Natural killer cell (primary cell): ENCODE measurements around the gene SPATA3. TPM values are rescaled to one million over a fixed set of nuclear protein-coding genes. Genes with fewer than 3 reads are reported as not detected.

ENCODE experiments used
- ATAC-seq, 3 donors: fragments of 150-1000 bp in 2 of 3; fragments of 200-7000 bp in 1 of 3; cut with Tn5 transposase; 1 replicate in 1 of 3; 2 replicates in 2 of 3; pipeline ENCODE4 v1.10.0; 2021; ENCODE audit warnings: mild to moderate bottlenecking in 2 of 3, moderate library complexity in 2 of 3
- DNase-seq, 2 donors: peaks; one replicate each; pipeline versions ENCODE4 v3.0.0 to v3.0.0-alpha.2; 2013 to 2021; ENCODE audit warnings: mixed read lengths in 1 of 2
- H3K27ac ChIP-seq: one replicate; pipeline ENCODE4 v1.5.1; 2013; ENCODE audit warnings: mild to moderate bottlenecking, low read length
- H3K27me3 ChIP-seq: one replicate; pipeline ENCODE4 v1.6.1; 2013; ENCODE audit warnings: low read length; ENCODE audit not compliant: control insufficient read depth, insufficient read depth
- H3K36me3 ChIP-seq: one replicate; pipeline ENCODE4 v1.6.1; 2013; ENCODE audit warnings: low read length; ENCODE audit not compliant: control insufficient read depth, insufficient read depth
- H3K4me1 ChIP-seq: one replicate; pipeline ENCODE4 v1.6.1; 2013; ENCODE audit warnings: low read length; ENCODE audit not compliant: control insufficient read depth, insufficient read depth
- H3K4me3 ChIP-seq: one replicate; pipeline ENCODE4 v1.5.1; 2013; ENCODE audit warnings: low read length
- H3K9me3 ChIP-seq: one replicate; pipeline ENCODE4 v1.6.1; 2013; ENCODE audit warnings: low read length; ENCODE audit not compliant: control insufficient read depth, insufficient read depth
- H3K27ac Mint-ChIP-seq, 2 donors: one replicate each; pipeline ENCODE4 v1.8.0; 2022; ENCODE audit warnings: mild to moderate bottlenecking in 2 of 2, mixed read lengths in 2 of 2, moderate library complexity in 1 of 2
- H3K27me3 Mint-ChIP-seq, 2 donors: one replicate each; pipeline ENCODE4 v1.8.0; 2022; ENCODE audit warnings: low read depth in 2 of 2, mixed read lengths in 2 of 2
- H3K36me3 Mint-ChIP-seq: one replicate; pipeline ENCODE4 v1.8.0; 2022; ENCODE audit warnings: mixed read lengths
- H3K4me1 Mint-ChIP-seq, 2 donors: one replicate each; pipeline ENCODE4 v1.8.0; 2022; ENCODE audit warnings: mixed read lengths in 2 of 2
- H3K4me3 Mint-ChIP-seq: one replicate; pipeline ENCODE4 v1.8.0; 2022; ENCODE audit warnings: mild to moderate bottlenecking, moderate library complexity, mixed read lengths
- H3K9me3 Mint-ChIP-seq, 2 donors: one replicate each; pipeline ENCODE4 v1.8.0; 2022; ENCODE audit warnings: mixed read lengths in 2 of 2
- WGBS: methylation state at CpG from one replicate; pipeline ENCODE4 v1.1.7; 2013; ENCODE audit warnings: missing lambda C conversion rate; ENCODE audit not compliant: insufficient coverage; 5-methylcytosine and 5-hydroxymethylcytosine counted together
- intact Hi-C: fragments of 100-400 bp; cut with micrococcal nuclease; formaldehyde crosslinking; loops from one replicate; pipeline ENCODE4 v1.14.2; 2022
- total RNA-seq, 4 donors: library from RNA; stranded (reverse); fragments of 120-200 nt in 1 of 4; gene quantifications; one replicate each; pipeline versions ENCODE4 v1.2.3 to v1.2.4, GENCODE V29; 2013 to 2022
- TF ChIP-seq, protein P1 (sequence below): fragments of 200-600 bp; IDR thresholded peaks from one replicate; pipeline ENCODE4 v1.8.0; 2022; ENCODE audit warnings: antibody characterized with exemption

The SPATA3 gene
- total RNA-seq, 3 donors from 2014 or later (not counting 1 experiment from before 2014, with no cell fraction given) = not detected

DNA sequence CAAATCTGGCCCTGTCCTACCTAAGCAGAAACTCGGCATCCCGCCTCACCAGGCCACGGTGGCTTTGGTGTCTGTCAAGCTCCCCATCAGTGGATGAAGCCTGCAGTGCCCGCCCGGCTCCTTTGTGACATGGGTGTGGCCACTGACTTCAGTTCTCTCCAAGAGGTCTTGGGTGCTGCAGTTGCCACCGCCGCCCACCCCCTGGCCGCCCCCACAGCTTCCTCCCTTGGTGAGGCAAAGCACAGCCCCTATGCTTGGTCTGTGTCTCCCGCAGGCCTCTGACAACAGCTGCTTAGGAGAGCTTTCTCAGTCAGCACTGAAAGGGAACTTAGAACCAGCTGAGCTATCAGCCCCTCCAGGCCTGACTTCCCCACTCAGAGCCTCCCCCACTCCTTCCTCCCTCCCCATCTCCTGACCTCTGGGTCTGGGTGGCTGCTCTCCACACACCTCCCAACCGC lies 48.0 kb upstream of the SPATA3 start:
- Histone ChIP-seq H3K27me3 (no peaks in the 10 kb centered on the region), H3K36me3 (no peaks in the 10 kb centered on the region), H3K4me1 (peaks cover 20% of the 10 kb centered on the region), H3K9me3 (no peaks in the 10 kb centered on the region), H3K4me3 (no peak overlapping the region), H3K27ac (no peak overlapping the region)
- H3K27me3 Mint-ChIP-seq = peaks cover 13 to 15% of the 10 kb centered on the region in 2 donors
- H3K4me1 Mint-ChIP-seq = peaks cover 7 to 21% of the 10 kb centered on the region in 2 donors
- TF ChIP-seq, protein P1, sequence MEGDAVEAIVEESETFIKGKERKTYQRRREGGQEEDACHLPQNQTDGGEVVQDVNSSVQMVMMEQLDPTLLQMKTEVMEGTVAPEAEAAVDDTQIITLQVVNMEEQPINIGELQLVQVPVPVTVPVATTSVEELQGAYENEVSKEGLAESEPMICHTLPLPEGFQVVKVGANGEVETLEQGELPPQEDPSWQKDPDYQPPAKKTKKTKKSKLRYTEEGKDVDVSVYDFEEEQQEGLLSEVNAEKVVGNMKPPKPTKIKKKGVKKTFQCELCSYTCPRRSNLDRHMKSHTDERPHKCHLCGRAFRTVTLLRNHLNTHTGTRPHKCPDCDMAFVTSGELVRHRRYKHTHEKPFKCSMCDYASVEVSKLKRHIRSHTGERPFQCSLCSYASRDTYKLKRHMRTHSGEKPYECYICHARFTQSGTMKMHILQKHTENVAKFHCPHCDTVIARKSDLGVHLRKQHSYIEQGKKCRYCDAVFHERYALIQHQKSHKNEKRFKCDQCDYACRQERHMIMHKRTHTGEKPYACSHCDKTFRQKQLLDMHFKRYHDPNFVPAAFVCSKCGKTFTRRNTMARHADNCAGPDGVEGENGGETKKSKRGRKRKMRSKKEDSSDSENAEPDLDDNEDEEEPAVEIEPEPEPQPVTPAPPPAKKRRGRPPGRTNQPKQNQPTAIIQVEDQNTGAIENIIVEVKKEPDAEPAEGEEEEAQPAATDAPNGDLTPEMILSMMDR = no peak
- DNase-seq = no peak
- WGBS = 43% methylated on average over 10 of the region's 10 CpGs
- no peak overlapping the region for H3K4me3 Mint-ChIP-seq
- no peaks in the 10 kb centered on the region for H3K9me3 Mint-ChIP-seq
- no peak overlapping the region for H3K27ac Mint-ChIP-seq
- intact Hi-C loops = no loop called here
- H3K36me3 Mint-ChIP-seq = no peaks in the 10 kb centered on the region
- no peak for ATAC-seq

- no peak for DNase-seq
- Mint-ChIP-seq H3K4me1 (peaks cover 0 to 8% of the 10 kb centered on the region in 2 donors), H3K27me3 (peaks cover 26 to 31% of the 10 kb centered on the region in 2 donors), H3K36me3 (no peaks in the 10 kb centered on the region), H3K27ac (no peak overlapping the region), H3K4me3 (no peak overlapping the region), H3K9me3 (no peaks in the 10 kb centered on the region)
- H3K27me3 ChIP-seq = peaks cover 5% of the 10 kb centered on the region
- peaks cover 8% of the 10 kb centered on the region for H3K4me1 ChIP-seq
- H3K36me3 ChIP-seq = no peaks in the 10 kb centered on the region
- intact Hi-C loops = no loop called here
- H3K4me3 ChIP-seq = no peak overlapping the region
- no peak for ATAC-seq
- TF ChIP-seq, protein P1 = no peak
- 72% methylated on average over 16 of the region's 20 CpGs for WGBS
- H3K9me3 ChIP-seq = no peaks in the 10 kb centered on the region
- H3K27ac ChIP-seq = no peak overlapping the region
Measured at GRCh38 chr2:230949966-230950873, 45.7 kb upstream of the SPATA3 start.

- 86% methylated on average over 7 of the region's 10 CpGs for WGBS
- peaks cover 28 to 36% of the 10 kb centered on the region in 2 donors for H3K27me3 Mint-ChIP-seq
- H3K9me3 Mint-ChIP-seq = no peaks in the 10 kb centered on the region
- no peaks in the 10 kb centered on the region for H3K9me3 ChIP-seq
- DNase-seq (no peak), ATAC-seq (no peak)
- H3K36me3 Mint-ChIP-seq = no peaks in the 10 kb centered on the region
- H3K27ac Mint-ChIP-seq = no peak overlapping the region
- intact Hi-C loops = no loop called here
- peaks cover 0 to 8% of the 10 kb centered on the region in 2 donors for H3K4me1 Mint-ChIP-seq
- peaks cover 10% of the 10 kb centered on the region for H3K27me3 ChIP-seq
- TF ChIP-seq, protein P1 = no peak
- peaks cover 8% of the 10 kb centered on the region for H3K4me1 ChIP-seq
- no peaks in the 10 kb centered on the region for H3K36me3 ChIP-seq
- no peak overlapping the region for H3K4me3 ChIP-seq
- no peak overlapping the region for H3K4me3 Mint-ChIP-seq
- no peak overlapping the region for H3K27ac ChIP-seq
Measured at GRCh38 chr2:230950874-230951339, 45.0 kb upstream of the SPATA3 start.
